Measurements from ENCODE around the gene LRRC74A.
"Not testable (repeated sequence)": the region's sequence is repeated elsewhere in the genome, so short reads cannot be mapped to it uniquely, and the experiment has no call there.

The LRRC74A gene

GRCh38 chr14:76910371-76910890, 84.2 kb downstream of the LRRC74A start:
- TF ChIP-seq, protein P1, sequence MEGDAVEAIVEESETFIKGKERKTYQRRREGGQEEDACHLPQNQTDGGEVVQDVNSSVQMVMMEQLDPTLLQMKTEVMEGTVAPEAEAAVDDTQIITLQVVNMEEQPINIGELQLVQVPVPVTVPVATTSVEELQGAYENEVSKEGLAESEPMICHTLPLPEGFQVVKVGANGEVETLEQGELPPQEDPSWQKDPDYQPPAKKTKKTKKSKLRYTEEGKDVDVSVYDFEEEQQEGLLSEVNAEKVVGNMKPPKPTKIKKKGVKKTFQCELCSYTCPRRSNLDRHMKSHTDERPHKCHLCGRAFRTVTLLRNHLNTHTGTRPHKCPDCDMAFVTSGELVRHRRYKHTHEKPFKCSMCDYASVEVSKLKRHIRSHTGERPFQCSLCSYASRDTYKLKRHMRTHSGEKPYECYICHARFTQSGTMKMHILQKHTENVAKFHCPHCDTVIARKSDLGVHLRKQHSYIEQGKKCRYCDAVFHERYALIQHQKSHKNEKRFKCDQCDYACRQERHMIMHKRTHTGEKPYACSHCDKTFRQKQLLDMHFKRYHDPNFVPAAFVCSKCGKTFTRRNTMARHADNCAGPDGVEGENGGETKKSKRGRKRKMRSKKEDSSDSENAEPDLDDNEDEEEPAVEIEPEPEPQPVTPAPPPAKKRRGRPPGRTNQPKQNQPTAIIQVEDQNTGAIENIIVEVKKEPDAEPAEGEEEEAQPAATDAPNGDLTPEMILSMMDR (IDR thresholded peaks at IDR 0.05; ENCODE audit: borderline replicate concordance, insufficient read depth, low read depth, low read length), result no peak
- H3K4me3 ChIP-seq (ENCODE audit: low read depth, low read length), result no peak overlapping the region

- H3K4me3 ChIP-seq (ENCODE audit: low read depth, low read length), result no peak overlapping the region
- TF ChIP-seq, protein P1 (IDR thresholded peaks at IDR 0.05; ENCODE audit: borderline replicate concordance, insufficient read depth, low read depth, low read length), result no peak
Measured at GRCh38 chr14:76911473-76911872, 85.3 kb downstream of the LRRC74A start.

- H3K4me3 ChIP-seq (ENCODE audit: low read depth, low read length), result not testable (repeated sequence)
Measured at GRCh38 chr14:76914533-76915081, 88.4 kb downstream of the LRRC74A start.

- TF ChIP-seq, protein P1 (IDR thresholded peaks at IDR 0.05; ENCODE audit: borderline replicate concordance, insufficient read depth, low read depth, low read length), result no peak
- H3K4me3 ChIP-seq (ENCODE audit: low read depth, low read length), result no peak overlapping the region
Measured at GRCh38 chr14:76916040-76916715, 90.0 kb downstream of the LRRC74A start.

GRCh38 chr14:76917158-76917596, 91.0 kb downstream of the LRRC74A start:
- TF ChIP-seq, protein P1 (IDR thresholded peaks at IDR 0.05; ENCODE audit: borderline replicate concordance, insufficient read depth, low read depth, low read length), result peak; percentile 56
- no peak overlapping the region for H3K4me3 ChIP-seq (ENCODE audit: low read depth, low read length)

GRCh38 chr14:76917745-76918255, 91.6 kb downstream of the LRRC74A start:
- TF ChIP-seq, protein P1 (IDR thresholded peaks at IDR 0.05; ENCODE audit: borderline replicate concordance, insufficient read depth, low read depth, low read length), result no peak
- H3K4me3 ChIP-seq (ENCODE audit: low read depth, low read length), result no peak overlapping the region

DNA sequence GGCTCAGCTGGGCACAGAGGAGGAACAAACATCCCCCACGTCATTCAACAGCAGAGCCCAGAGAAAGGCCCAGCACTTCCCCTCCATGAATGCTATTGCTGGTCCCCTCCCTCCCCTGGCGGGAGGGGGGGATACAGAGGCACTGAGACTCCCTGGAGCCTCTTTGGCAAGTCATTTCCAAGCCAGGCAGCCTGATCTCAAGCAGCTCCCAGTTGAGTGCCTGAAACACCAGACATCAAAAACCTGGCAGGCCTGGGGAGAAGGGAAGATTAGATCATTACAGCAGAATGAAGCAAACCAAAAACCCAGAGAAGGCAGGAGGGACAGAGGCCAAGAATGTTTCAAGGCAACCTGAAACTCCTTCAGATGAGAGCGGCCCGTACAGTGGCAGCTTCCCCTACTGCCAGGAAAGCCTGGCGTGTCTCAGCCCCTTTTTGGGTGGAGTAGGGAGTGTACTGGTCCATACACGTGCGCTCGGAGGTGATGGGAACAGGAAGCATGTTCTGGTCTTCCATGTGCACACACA, 92.1 kb downstream of the LRRC74A start:
- TF ChIP-seq, protein P1 (IDR thresholded peaks at IDR 0.05; ENCODE audit: borderline replicate concordance, insufficient read depth, low read depth, low read length), result no peak
- no peak overlapping the region for H3K4me3 ChIP-seq (ENCODE audit: low read depth, low read length)
